Measurements from ENCODE around the gene GTF2F2.

The GTF2F2 gene

DNA sequence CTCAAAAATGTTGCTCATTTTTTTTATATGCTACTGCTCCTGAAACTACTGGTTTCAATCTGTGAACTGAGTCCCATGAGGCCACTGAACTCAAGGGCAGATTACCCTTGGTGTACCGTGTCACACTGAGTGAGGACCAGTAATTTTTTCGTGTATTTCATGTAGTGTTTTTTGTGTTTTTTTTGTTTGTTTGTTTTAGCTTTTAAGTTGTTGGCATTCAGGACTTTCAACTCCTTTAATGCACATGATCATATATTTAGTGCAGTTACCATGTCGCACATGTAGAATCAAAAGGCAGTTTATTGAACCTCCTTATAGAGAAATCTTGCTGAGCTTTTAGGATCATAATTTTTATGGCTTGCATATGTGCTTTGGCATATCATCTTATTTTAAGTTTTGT lies 162.7 kb downstream of the GTF2F2 start:
- Histone ChIP-seq H3K4me1 (ENCODE audit: insufficient read depth, low read length, severe bottlenecking) (no peaks in the 10 kb centered on the region), H3F3A (ENCODE audit: insufficient read depth, low read length) (no peaks in the 10 kb centered on the region), H3K27me3 (ENCODE audit: insufficient read depth, low read length) (no peaks in the 10 kb centered on the region), H3K4me2 (ENCODE audit: low read length) (no peak overlapping the region), H3K9me3 (ENCODE audit: low read length) (no peaks in the 10 kb centered on the region), H3K4me3 (ENCODE audit: low read depth, low read length, poor library complexity, severe bottlenecking) (no peak overlapping the region), H3K9ac (ENCODE audit: low read length) (no peak overlapping the region), H3K27ac (ENCODE audit: low read depth, low read length, poor library complexity, severe bottlenecking) (no peak overlapping the region), H4K20me1 (ENCODE audit: insufficient read depth, low read length) (no peaks in the 10 kb centered on the region), H3K79me2 (ENCODE audit: insufficient read depth, low read length) (no peaks in the 10 kb centered on the region), H3K36me3 (ENCODE audit: insufficient read depth, low read length) (peaks cover 8% of the 10 kb centered on the region), H3K9me2 (ENCODE audit: low read depth, low read length) (no peaks in the 10 kb centered on the region), H2AFZ (ENCODE audit: low read length) (no peak overlapping the region)
- no peak for TF ChIP-seq EZH2 (IDR thresholded peaks at IDR 0.05; ENCODE audit: borderline replicate concordance, low read length)
- TF ChIP-seq, protein P1, sequence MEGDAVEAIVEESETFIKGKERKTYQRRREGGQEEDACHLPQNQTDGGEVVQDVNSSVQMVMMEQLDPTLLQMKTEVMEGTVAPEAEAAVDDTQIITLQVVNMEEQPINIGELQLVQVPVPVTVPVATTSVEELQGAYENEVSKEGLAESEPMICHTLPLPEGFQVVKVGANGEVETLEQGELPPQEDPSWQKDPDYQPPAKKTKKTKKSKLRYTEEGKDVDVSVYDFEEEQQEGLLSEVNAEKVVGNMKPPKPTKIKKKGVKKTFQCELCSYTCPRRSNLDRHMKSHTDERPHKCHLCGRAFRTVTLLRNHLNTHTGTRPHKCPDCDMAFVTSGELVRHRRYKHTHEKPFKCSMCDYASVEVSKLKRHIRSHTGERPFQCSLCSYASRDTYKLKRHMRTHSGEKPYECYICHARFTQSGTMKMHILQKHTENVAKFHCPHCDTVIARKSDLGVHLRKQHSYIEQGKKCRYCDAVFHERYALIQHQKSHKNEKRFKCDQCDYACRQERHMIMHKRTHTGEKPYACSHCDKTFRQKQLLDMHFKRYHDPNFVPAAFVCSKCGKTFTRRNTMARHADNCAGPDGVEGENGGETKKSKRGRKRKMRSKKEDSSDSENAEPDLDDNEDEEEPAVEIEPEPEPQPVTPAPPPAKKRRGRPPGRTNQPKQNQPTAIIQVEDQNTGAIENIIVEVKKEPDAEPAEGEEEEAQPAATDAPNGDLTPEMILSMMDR (IDR thresholded peaks at IDR 0.05; ENCODE audit: low read length), result no peak

DNA sequence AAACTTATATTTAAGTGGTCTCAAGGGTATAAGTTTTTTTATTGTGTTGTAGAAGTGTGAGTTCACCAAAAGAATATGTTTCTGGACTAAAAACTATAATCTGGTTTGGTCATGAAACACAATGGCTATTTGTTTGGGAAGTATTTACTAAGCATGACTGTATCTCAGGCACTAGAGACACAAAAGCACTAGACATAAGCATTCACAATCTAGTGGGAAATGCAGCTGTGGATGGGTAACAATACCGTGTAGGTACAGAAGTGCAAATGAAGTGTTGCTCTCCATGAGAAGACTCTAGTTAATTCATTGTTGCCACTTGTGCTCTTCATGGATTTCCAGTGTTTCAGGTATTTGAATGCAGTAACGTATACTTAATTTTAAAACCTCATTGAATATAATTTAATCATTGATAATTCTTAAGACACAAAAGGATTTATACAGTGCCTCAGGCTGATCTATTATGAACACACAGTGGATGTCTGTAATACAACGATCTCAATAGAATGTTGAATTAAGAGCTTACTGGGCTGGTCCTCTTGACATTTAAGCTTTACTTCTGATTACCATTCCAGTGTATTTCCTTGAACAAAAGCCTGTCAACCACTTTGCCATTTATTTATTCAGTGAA lies 169.7 kb downstream of the GTF2F2 start:
- Histone ChIP-seq H3F3A (ENCODE audit: insufficient read depth, low read length) (no peaks in the 10 kb centered on the region), H3K4me3 (ENCODE audit: low read depth, low read length, poor library complexity, severe bottlenecking) (no peak overlapping the region), H3K4me2 (ENCODE audit: low read length) (no peak overlapping the region), H4K20me1 (ENCODE audit: insufficient read depth, low read length) (no peaks in the 10 kb centered on the region), H3K9me3 (ENCODE audit: low read length) (no peaks in the 10 kb centered on the region), H3K27ac (ENCODE audit: low read depth, low read length, poor library complexity, severe bottlenecking) (no peak overlapping the region), H3K4me1 (ENCODE audit: insufficient read depth, low read length, severe bottlenecking) (no peaks in the 10 kb centered on the region), H3K9ac (ENCODE audit: low read length) (no peak overlapping the region), H3K9me2 (ENCODE audit: low read depth, low read length) (no peaks in the 10 kb centered on the region), H3K79me2 (ENCODE audit: insufficient read depth, low read length) (no peaks in the 10 kb centered on the region), H2AFZ (ENCODE audit: low read length) (no peak overlapping the region), H3K27me3 (ENCODE audit: insufficient read depth, low read length) (no peaks in the 10 kb centered on the region), H3K36me3 (ENCODE audit: insufficient read depth, low read length) (no peaks in the 10 kb centered on the region; the same call in 1 of the 2 replicates)
- TF ChIP-seq, protein P1 (IDR thresholded peaks at IDR 0.05; ENCODE audit: low read length), result no peak
- TF ChIP-seq EZH2 (IDR thresholded peaks at IDR 0.05; ENCODE audit: borderline replicate concordance, low read length), result no peak

DNA sequence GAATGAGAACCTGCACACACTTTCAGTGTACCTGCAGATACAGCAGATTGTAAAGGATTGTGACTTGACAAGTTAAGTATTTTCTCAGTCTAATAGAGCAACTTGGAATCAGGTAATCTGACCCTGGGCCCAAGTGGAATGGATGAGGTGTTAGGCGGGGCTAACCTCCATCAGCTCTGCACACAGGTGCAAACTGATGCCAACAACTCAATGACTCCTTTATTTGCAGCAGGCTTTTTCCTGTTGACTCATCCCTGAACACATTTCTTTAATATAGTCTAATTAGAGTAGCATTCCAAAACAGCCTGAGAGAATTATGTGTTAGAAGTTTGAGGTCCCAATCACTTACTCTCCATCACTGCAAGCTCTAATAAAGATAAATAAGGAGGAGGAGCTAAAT lies 171.9 kb downstream of the GTF2F2 start:
- Histone ChIP-seq H3K9me2 (ENCODE audit: low read depth, low read length) (no peaks in the 10 kb centered on the region), H4K20me1 (ENCODE audit: insufficient read depth, low read length) (no peaks in the 10 kb centered on the region), H3K27me3 (ENCODE audit: insufficient read depth, low read length) (no peaks in the 10 kb centered on the region), H3K4me3 (ENCODE audit: low read depth, low read length, poor library complexity, severe bottlenecking) (no peak overlapping the region), H2AFZ (ENCODE audit: low read length) (no peak overlapping the region), H3K79me2 (ENCODE audit: insufficient read depth, low read length) (no peaks in the 10 kb centered on the region), H3K9me3 (ENCODE audit: low read length) (no peaks in the 10 kb centered on the region), H3F3A (ENCODE audit: insufficient read depth, low read length) (no peaks in the 10 kb centered on the region), H3K4me1 (ENCODE audit: insufficient read depth, low read length, severe bottlenecking) (no peaks in the 10 kb centered on the region), H3K27ac (ENCODE audit: low read depth, low read length, poor library complexity, severe bottlenecking) (no peak overlapping the region), H3K9ac (ENCODE audit: low read length) (no peak overlapping the region), H3K36me3 (ENCODE audit: insufficient read depth, low read length) (no peaks in the 10 kb centered on the region; the same call in 1 of the 2 replicates), H3K4me2 (ENCODE audit: low read length) (no peak overlapping the region)
- no peak for TF ChIP-seq EZH2 (IDR thresholded peaks at IDR 0.05; ENCODE audit: borderline replicate concordance, low read length)
- TF ChIP-seq, protein P1 (IDR thresholded peaks at IDR 0.05; ENCODE audit: low read length), result no peak

Measured in OCI-LY1 (cell line).